Upper lobe of right lung (tissue), 1 donor: ENCODE measurements around the gene SCLY. TPM values are rescaled to one million over a fixed set of nuclear protein-coding genes. Genes with fewer than 3 reads are reported as not detected.
A peak's percentile ranks its signal among the peaks of the same experiment; 100 is the strongest.

Source experiments
- ATAC-seq: fragments of 200-7000 bp; cut with Tn5 transposase; one replicate; pipeline ENCODE4 v1.9.1; 2020; ENCODE audit warnings: mild to moderate bottlenecking, moderate library complexity
- DNase-seq: peaks from one replicate; pipeline ENCODE4 v3.0.0-alpha.2; 2020
- H3K27ac ChIP-seq: fragments of 200-600 bp; one replicate; pipeline ENCODE4 v1.8.0; 2022
- H3K27me3 ChIP-seq: fragments of 200-600 bp; one replicate; pipeline ENCODE4 v1.8.0; 2022; ENCODE audit warnings: mild to moderate bottlenecking
- H3K36me3 ChIP-seq: fragments of 200-600 bp; one replicate; pipeline ENCODE4 v1.8.0; 2022
- H3K4me1 ChIP-seq: fragments of 200-600 bp; one replicate; pipeline ENCODE4 v1.8.0; 2022
- H3K4me3 ChIP-seq: fragments of 200-600 bp; one replicate; pipeline ENCODE4 v1.8.0; 2022; ENCODE audit warnings: mild to moderate bottlenecking
- H3K9me3 ChIP-seq: fragments of 200-600 bp; one replicate; pipeline ENCODE4 v1.8.0; 2022
- intact Hi-C: fragments of 100-400 bp; cut with DNase I; formaldehyde crosslinking; loops from one replicate; pipeline ENCODE4 v1.11.0; 2022
- long read RNA-seq: library from polyadenylated mRNA; unstranded; transcript quantifications from one replicate; pipeline ENCODE4 v2.0.0, GENCODE V29; 2021
- total RNA-seq: library from RNA; stranded (reverse); fragmentation: NEBNext Ultra II Directional; extraction: Animal tissue kit (Norgen Biotek cat#: 25700); gene quantifications from one replicate; pipeline ENCODE4 v1.2.1, GENCODE V29; 2021
- TF ChIP-seq, protein P1 (sequence below): fragments of 200-600 bp; IDR thresholded peaks from one replicate; pipeline ENCODE4 v1.8.0; 2022; ENCODE audit warnings: antibody characterized with exemption
- donor health status: DM: no; HTN: yes; CAD: no; lungs with severe emphysema.

The SCLY gene
- 13.0 TPM for total RNA-seq
- long read RNA-seq, transcript SCLY-201 (12 exons, 2,562 nt): major isoform, 7 of 21 reads
- long read RNA-seq, partial matches to known transcripts: 5 of 21 reads
- long read RNA-seq, other reads (novel, unspliced or antisense): 6 of 21 reads

DNA sequence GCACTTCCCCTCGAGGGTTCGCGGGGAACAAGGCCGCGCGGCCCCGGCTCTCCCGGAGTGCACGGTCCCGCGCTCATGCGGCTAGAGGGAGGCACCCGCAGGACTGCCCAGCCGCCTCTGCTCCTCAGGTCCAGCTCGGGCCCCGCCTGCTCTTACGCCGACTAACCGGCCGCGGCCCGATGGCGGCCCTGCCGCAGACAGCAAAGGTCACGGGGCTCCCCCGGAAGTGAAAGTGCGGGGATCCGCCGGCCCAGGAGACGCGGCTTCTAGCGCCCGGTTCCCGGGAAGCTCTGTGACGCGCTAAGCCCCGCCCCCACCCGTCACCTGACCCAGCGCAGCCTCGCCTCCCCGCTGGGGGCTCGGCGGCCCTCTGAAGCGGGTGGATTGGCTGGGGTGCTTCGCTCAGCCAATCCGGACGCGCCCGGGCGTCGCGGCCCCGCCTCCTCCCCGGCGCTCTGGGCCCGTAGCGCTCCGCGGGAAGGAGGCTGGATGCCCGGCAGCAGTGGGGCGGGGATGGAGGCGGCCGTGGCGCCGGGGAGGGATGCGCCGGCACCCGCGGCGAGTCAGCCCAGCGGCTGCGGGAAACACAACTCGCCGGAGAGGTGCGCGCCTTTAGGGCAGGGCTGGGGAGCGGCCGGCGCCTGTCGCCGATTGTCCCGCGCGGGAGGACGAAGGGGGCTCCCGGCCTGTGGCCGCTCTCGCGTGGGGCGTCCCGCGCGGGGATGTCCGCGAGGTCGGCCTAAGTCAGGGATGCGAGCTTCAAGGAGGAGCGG is at the start of gene SCLY:
TSS of gene SCLY (plus strand) at position 460 of the 773 bp plus-strand sequence. CDS start at position 514, 54 bp downstream.
- intact Hi-C loops: no loop called here
- H3K4me1 ChIP-seq: peaks cover 15% of the 10 kb centered on the region
- TF ChIP-seq, protein P1, sequence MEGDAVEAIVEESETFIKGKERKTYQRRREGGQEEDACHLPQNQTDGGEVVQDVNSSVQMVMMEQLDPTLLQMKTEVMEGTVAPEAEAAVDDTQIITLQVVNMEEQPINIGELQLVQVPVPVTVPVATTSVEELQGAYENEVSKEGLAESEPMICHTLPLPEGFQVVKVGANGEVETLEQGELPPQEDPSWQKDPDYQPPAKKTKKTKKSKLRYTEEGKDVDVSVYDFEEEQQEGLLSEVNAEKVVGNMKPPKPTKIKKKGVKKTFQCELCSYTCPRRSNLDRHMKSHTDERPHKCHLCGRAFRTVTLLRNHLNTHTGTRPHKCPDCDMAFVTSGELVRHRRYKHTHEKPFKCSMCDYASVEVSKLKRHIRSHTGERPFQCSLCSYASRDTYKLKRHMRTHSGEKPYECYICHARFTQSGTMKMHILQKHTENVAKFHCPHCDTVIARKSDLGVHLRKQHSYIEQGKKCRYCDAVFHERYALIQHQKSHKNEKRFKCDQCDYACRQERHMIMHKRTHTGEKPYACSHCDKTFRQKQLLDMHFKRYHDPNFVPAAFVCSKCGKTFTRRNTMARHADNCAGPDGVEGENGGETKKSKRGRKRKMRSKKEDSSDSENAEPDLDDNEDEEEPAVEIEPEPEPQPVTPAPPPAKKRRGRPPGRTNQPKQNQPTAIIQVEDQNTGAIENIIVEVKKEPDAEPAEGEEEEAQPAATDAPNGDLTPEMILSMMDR: no peak

DNA sequence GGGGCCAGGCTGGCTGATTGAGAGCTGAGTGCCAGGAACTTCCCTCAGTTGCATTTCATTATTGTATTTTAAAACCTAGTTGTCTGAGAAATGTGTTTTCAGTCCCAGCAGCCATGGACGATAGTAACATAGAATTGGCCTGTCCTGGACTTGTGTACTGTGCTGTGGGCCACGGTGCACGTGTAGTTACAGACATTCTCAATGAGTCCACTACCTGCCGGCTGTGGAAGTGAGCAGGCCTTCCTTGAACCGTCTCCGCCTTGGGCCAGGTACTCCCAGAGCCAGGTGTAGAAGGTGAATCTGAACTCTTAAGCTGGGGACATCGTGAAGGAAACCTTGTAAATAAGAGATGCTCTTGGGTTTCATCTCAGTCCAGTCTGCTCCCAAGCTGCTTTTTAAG is 47.0 kb upstream of the SCLY start:
- DNase-seq (no peak), ATAC-seq (no peak)
- Histone ChIP-seq H3K27me3 (no peaks in the 10 kb centered on the region), H3K36me3 (peaks cover 29% of the 10 kb centered on the region), H3K4me3 (no peak overlapping the region), H3K4me1 (no peaks in the 10 kb centered on the region), H3K27ac (no peak overlapping the region), H3K9me3 (no peaks in the 10 kb centered on the region)
- intact Hi-C loops: no loop called here
- TF ChIP-seq, protein P1: no peak

More for the DNA sequence above, at the start of gene SCLY:
- DNase-seq (peak; percentile 99), ATAC-seq (peak; percentile 99)
- Histone ChIP-seq H3K36me3 (peaks cover 9% of the 10 kb centered on the region), H3K9me3 (no peaks in the 10 kb centered on the region), H3K4me3 (peak within 1 kb of the TSS; percentile 84), H3K27me3 (no peaks in the 10 kb centered on the region), H3K27ac (peak within 1 kb of the TSS; percentile 85)

- ATAC-seq (no peak), DNase-seq (no peak)
- H3K4me3 ChIP-seq: no peak overlapping the region
- TF ChIP-seq, protein P1: no peak
- H3K4me1 ChIP-seq: no peaks in the 10 kb centered on the region
- H3K27ac ChIP-seq: no peak overlapping the region
- intact Hi-C loops: no loop called here
- H3K9me3 ChIP-seq: no peaks in the 10 kb centered on the region
- H3K27me3 ChIP-seq: no peaks in the 10 kb centered on the region
- peaks cover 28% of the 10 kb centered on the region for H3K36me3 ChIP-seq
Measured at GRCh38 chr2:238015705-238016104, 45.1 kb upstream of the SCLY start.

GRCh38 chr2:238016526-238016925 is 44.3 kb upstream of the SCLY start:
- H3K4me3 ChIP-seq: no peak overlapping the region
- H3K36me3 ChIP-seq: peaks cover 26% of the 10 kb centered on the region
- H3K27me3 ChIP-seq: no peaks in the 10 kb centered on the region
- no peak for ATAC-seq
- intact Hi-C loops: no loop called here
- no peaks in the 10 kb centered on the region for H3K4me1 ChIP-seq
- DNase-seq: no peak
- TF ChIP-seq, protein P1: no peak
- H3K9me3 ChIP-seq: no peaks in the 10 kb centered on the region
- no peak overlapping the region for H3K27ac ChIP-seq

- no peaks in the 10 kb centered on the region for H3K27me3 ChIP-seq
- no peak overlapping the region for H3K4me3 ChIP-seq
- peaks cover 24% of the 10 kb centered on the region for H3K36me3 ChIP-seq
- DNase-seq (no peak), ATAC-seq (no peak)
- H3K27ac ChIP-seq: no peak overlapping the region
- H3K4me1 ChIP-seq: no peaks in the 10 kb centered on the region
- intact Hi-C loops: no loop called here
- TF ChIP-seq, protein P1: no peak
- no peaks in the 10 kb centered on the region for H3K9me3 ChIP-seq
Measured at GRCh38 chr2:238019962-238020361, 40.8 kb upstream of the SCLY start.
